GM12892 (cell line): ENCODE measurements around the gene CTNND2.

Experiments used
- POLR2A ChIP-seq: IDR thresholded peaks from 2 replicates; pipeline ENCODE4 v1.6.1; 2011; ENCODE audit warnings: low read depth, low read length, control low read depth
- POLR2AphosphoS5 ChIP-seq: IDR thresholded peaks from 2 replicates; pipeline ENCODE4 v1.6.1; 2011; ENCODE audit warnings: low read depth, low read length, control low read depth
- TAF1 ChIP-seq: IDR thresholded peaks from 2 replicates; pipeline ENCODE4 v1.6.1; 2011; ENCODE audit warnings: low read depth, mild to moderate bottlenecking, control low read depth, low read length, borderline replicate concordance

GRCh38 chr5:11261241-11261640, 643.0 kb downstream of the CTNND2 start:
- no peak for TF ChIP-seq TAF1
- TF ChIP-seq POLR2AphosphoS5, result no peak
- no peak for TF ChIP-seq POLR2A
